KOPT-K1 (cell line): ENCODE results near the gene BICD2.

Source experiments
- H3K27ac ChIP-seq: fragments of 200-600 bp; sonication (generic); 2 replicates; pipeline ENCODE4 v1.5.1; 2016; ENCODE audit warnings: antibody characterized with exemption, mild to moderate bottlenecking, low read depth, low read length; ENCODE audit not compliant: poor library complexity, severe bottlenecking
- H3K36me3 ChIP-seq: fragments of 200-600 bp; sonication (generic); 2 replicates; pipeline ENCODE4 v1.5.1; 2017; ENCODE audit warnings: antibody characterized with exemption, mild to moderate bottlenecking, low read length, moderate library complexity; ENCODE audit not compliant: insufficient read depth
- H3K9me3 ChIP-seq: fragments of 200-600 bp; sonication (generic); 2 replicates; pipeline ENCODE4 v1.5.1; 2017; ENCODE audit warnings: antibody characterized with exemption, low read length, mild to moderate bottlenecking; ENCODE audit not compliant: insufficient read depth, poor library complexity, severe bottlenecking

The BICD2 gene

DNA sequence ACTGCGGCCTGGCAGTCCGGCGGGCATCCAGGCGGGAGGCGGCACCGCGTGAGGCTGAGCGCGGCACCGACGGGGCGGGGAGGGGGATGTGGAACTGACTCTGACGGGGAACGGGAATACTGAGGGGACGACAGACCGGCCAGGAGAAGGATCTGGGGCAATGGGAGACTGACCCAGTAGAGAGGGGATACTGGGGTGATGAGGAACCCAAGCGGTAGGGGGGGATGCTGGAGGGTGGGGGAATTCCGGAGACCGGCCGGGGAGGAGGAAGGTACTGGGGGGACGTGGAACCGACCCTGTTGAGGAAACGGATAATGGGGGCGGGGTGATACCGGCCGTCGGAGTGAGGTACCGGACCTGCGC is 95.1 kb downstream of the BICD2 start:
- no peaks in the 10 kb centered on the region for H3K9me3 ChIP-seq
- peaks cover 13% of the 10 kb centered on the region; the same call in 1 of the 2 replicates for H3K36me3 ChIP-seq
- peak overlapping the region; percentile 95 for H3K27ac ChIP-seq

DNA sequence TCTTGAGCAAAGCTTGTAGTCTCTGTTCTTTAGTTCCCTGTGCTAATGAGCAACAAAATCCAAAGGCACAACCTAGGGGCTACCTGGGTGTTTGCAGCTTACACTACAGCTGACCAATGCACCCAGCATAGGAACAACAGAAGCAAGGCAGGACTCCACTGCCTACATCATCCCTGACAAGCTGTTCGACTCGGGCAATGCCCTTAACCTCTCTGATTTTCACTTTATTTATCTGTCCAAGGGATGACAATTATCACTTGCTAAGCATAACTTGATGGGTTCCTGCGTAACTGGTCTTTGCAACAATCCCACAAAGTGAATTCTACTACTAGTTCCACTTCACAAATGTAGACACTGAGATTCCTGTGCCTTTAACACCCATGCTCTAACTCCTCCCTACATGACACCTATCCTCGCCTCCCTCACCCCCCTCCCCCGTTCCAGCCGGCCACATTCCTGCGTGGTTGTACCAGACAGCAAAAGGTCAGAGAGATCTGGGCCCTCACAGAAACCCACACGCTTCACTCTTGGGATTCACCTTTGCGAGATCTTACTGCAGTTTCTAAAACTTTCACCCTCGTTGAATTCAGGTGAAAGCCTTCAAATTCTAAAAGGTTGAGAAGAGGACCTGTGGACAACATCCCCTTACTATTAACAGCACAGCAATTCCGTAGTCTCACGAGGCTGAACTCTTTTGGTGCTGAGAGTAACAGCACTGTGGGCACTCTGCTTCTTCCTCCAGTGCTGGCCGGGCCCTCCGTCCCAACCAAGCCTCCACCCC is 95.7 kb downstream of the BICD2 start:
- H3K36me3 ChIP-seq: peaks cover 13% of the 10 kb centered on the region; the same call in 1 of the 2 replicates
- H3K27ac ChIP-seq: peak overlapping the region; percentile 95
- no peaks in the 10 kb centered on the region for H3K9me3 ChIP-seq

GRCh38 chr9:92666912-92667532 is 97.6 kb downstream of the BICD2 start:
- Histone ChIP-seq H3K27ac (no peak overlapping the region), H3K36me3 (peaks cover 13% of the 10 kb centered on the region; the same call in 1 of the 2 replicates), H3K9me3 (no peaks in the 10 kb centered on the region)

DNA sequence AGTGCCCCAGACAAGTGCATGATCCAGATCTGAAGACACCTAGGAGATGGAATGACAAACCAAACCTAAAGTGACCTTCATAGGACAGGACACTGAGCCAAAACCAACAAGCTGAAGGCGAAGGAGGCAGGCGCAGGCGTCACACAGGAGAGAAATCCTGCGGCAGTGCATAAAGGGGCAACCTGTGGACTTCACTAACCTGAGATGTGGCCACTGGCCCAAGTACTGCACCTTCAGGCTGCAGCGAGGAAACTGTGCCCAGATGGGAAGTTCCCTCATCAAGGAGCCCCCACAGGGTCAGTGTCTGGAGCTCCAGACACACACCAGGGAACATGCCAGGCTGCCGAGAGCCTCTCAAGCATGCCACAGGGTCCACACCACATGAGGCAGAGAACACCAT is 98.4 kb downstream of the BICD2 start:
- Histone ChIP-seq H3K36me3 (peaks cover 13% of the 10 kb centered on the region; the same call in 1 of the 2 replicates), H3K9me3 (no peaks in the 10 kb centered on the region), H3K27ac (no peak overlapping the region)

- Histone ChIP-seq H3K27ac (no peak overlapping the region), H3K36me3 (peaks cover 13% of the 10 kb centered on the region; the same call in 1 of the 2 replicates), H3K9me3 (no peaks in the 10 kb centered on the region)
Observed at GRCh38 chr9:92665836-92666235, 98.8 kb downstream of the BICD2 start.

DNA sequence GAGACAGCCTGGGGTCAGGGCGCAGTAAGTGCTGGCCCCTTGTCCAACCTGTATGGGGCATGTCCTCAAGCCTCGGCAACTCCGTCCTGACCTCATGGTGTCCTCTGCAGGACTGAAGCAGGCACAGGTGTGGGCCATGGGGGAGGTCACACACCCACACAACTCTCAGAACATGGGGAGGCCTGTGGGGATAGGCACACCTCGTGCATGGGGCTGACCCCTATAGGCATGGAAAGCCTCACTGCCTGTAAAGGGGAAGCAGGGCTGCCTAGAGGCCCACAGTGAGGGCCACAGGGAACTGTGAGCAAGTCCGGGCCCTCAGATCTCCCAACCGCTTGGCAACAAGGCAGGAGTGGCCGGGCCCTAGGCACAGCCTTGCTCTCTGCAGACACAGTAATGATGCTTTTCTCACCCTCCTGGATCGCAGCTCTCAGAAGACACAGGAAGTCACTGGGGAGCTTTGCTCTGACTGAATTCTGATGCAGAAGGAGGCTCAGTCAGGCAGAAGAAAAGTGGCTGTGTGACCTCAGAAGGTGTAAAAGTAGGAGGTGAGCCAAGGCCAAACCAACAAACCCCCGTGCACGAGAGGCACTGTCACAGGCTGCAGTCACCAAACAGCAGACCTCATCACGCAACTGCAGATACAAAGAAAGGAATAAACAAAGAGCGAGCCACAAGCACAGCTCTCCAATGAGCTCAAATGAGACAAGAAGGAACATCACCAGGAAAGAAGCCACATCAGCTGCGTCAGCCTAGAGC is 100.1 kb downstream of the BICD2 start:
- H3K9me3 ChIP-seq: no peaks in the 10 kb centered on the region
- peaks cover 13% of the 10 kb centered on the region; the same call in 1 of the 2 replicates for H3K36me3 ChIP-seq
- H3K27ac ChIP-seq: no peak overlapping the region

DNA sequence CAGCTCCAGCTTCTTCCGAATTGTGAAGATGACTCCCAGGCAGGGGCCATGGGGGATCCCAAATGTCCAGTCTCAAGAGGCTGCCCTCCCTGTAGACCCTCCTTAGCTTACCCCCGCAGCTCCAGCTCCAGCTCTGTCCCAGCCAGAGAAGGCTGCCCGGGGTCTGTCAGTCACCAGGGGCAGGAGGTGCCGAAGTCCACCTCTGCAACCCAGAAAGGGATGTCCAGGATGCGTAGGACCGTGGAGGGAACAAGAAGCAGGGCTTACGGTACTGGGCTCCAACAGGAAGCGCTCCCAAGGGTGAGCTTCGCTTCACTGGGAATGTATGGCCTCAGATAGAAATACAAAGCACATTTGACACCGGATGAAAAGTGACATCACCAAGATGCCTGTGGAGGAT is 100.7 kb downstream of the BICD2 start:
- Histone ChIP-seq H3K27ac (no peak overlapping the region), H3K9me3 (no peaks in the 10 kb centered on the region), H3K36me3 (peaks cover 13% of the 10 kb centered on the region; the same call in 1 of the 2 replicates)

GRCh38 chr9:92663126-92663525 is 101.5 kb downstream of the BICD2 start:
- H3K9me3 ChIP-seq: no peaks in the 10 kb centered on the region
- peaks cover 16% of the 10 kb centered on the region for H3K36me3 ChIP-seq
- H3K27ac ChIP-seq: no peak overlapping the region

DNA sequence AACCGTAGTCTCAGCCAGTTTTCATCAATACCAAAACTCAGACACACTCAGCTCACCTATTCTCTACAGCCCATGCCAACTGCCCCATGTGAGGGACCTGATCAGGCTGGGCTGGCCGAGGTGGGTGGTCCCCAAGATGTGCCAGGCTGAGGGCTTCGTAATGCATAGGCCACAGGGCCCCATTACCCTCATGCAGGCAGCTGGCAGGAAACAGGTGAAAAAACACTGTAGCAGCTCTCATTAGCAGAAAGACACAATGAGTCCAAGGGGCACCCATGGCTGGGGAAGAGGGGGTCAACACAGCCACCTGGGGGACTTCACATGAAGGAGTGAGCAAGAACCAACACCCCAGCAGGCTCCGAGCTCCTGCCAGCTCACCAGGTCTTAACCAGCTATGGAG is 102.9 kb downstream of the BICD2 start:
- Histone ChIP-seq H3K36me3 (peaks cover 16% of the 10 kb centered on the region), H3K27ac (no peak overlapping the region), H3K9me3 (no peaks in the 10 kb centered on the region)
